NCI-H446 (cell line): ENCODE results near the gene TCP11X2.
"Not testable (repeated sequence)": the region's sequence is repeated elsewhere in the genome, so short reads cannot be mapped to it uniquely, and the experiment has no call there.

Experiments used
- DNase-seq, 2 experiments: peaks; one replicate each; lab custom pipeline; 2025; lab: John Stamatoyannopoulos, UW

TCP11X2 gene

GRCh38 chrX:102471762-102472220 lies at the start of gene TCP11X2:
Gene TCP11X2, minus strand, starts transcription at chrX:102471812.
- not testable (repeated sequence) for DNase-seq

- peak in 1 of 2 experiments; percentile 26 for DNase-seq
These were observed 45.7 kb upstream of the TCP11X2 start for GRCh38 chrX:102517326-102517725.

DNA sequence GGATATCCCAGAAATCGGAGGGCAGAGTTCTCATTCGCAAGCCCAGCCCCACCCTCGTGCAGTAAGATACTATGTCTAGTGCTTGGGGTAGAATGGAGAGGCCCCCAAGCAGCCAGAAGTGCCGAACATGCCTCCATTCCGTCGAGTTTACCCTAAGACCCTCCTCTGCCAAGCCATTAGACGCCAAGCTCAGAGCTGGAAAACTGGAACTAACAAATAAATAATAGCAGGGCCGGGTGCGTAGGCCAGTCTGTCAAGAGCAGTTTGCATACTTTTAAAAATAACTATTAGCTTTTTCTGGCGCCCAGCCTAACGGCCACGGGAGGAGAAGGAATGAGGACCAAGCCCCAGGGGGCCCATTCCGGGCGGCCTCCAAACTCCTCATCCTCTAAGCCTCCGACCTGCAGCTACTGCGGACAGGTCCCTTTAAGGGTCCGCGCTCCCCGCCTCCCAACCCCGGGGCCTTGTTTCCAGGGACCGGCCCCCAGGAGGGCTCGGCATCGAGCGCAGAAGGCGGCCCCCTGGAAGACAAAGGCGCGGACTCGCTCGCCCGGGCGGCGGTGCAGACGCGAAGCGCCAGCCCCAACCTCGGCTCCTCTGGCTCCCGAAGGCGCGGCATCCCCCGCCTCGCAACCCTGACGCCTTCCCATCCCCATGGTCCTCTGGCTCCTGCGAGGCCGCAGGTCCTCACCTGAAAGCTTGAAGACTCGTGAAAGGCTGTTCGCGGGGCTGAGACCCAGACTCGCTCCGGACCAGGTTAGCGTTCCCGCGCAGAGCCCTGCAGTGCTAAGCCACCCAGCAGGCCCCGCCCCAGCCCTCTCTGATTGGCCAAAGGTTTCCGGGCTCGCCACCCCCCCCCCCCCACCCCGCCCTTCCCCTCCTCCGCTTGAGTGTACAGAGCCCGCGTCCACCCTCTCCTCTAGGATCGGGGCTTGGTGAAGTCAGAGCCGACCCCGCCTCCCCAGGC lies 44.6 kb upstream of the TCP11X2 start, which contains the start of gene TMSB15A:
Gene TMSB15A (minus strand): TSS at position 765 of the 967 bp plus-strand sequence.
- peak; percentile 5 to 68 for DNase-seq

GRCh38 chrX:102514536-102514935 lies 42.9 kb upstream of the TCP11X2 start:
- no peak for DNase-seq

DNA sequence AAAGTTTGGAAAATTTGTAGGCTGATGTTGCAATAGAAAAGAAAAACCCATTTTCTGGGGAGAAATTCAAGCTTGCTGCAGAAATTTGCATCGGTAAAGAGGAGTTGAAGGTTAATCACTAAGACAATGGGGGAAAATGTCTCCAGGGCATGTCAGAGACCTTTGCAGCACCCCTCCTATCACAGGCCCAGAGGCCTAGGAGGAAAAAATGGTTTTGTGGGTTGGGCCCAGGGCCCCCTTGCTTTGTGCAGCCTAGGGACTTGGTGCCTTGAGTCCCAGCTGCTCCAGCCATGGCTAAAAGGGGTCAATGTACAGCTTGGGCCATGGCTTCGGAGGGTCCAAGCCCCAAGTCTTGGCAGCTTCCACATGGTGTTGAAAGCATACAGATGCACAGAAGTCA lies 27.1 kb upstream of the TCP11X2 start:
- DNase-seq = no peak

GRCh38 chrX:102491766-102492165 lies 20.2 kb upstream of the TCP11X2 start:
- no peak for DNase-seq

DNA sequence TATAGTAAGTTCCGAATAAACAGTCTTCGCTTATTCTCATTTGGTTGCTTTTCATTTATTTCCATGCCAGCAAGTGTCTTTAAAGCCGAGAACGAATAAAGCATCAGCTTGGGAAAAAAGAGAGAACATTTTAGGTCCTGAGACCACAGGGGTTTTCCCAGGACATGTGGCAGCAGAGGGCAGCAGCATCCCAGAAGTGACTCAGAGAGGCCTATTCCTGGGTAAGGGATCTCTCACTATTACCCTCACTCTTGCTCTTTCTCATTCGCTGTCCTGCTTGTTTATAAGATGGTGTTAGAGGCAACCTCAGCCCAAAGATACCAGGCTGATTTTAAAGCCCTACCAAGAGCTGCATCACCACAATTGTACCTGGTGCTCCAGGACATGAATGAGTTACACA lies 7.2 kb upstream of the TCP11X2 start:
- DNase-seq = not testable (repeated sequence)

- not testable (repeated sequence) for DNase-seq
These were observed 1.4 kb downstream of the TCP11X2 start for GRCh38 chrX:102470215-102470614.

GRCh38 chrX:102458615-102459014 lies 13.0 kb downstream of the TCP11X2 start:
- DNase-seq = not testable (repeated sequence)

DNA sequence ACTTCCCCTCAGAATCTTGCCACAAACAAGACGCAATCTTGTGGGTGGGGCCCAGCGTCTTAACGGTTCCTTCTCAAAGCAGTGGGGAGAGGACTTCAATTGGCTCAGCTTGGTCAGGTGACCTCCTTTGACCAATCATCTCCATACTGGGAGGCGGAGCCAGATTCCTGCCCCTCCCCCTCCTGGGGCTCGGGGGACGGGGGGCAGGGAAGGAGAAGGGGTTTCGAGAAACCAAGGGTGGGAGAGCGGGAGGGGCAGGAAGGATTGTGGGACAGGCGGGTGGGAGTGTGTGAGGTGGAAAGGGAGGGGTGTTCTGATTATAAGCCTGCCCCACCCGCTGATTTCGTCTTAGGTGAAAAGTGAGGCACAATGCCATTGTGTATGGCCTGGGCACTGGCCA lies 31.7 kb downstream of the TCP11X2 start, which contains the start of gene NXF2B:
Gene NXF2B (minus strand): TSS at position 101 of the 400 bp plus-strand sequence. CDS start 59,972 bp downstream, outside the sequence.
- not testable (repeated sequence) for DNase-seq

GRCh38 chrX:102414493-102414892 lies 57.1 kb downstream of the TCP11X2 start:
- not testable (repeated sequence) for DNase-seq
